Fibroblast of mammary gland (primary cell): Measurements from ENCODE around the gene CDH4.

Experiments
- DNase-seq: peaks from one replicate; pipeline ENCODE4 v3.0.0-alpha.2; 2010; ENCODE audit warnings: low read depth
- H3K4me3 ChIP-seq: 2 replicates; pipeline ENCODE4 v1.5.1; 2011; ENCODE audit warnings: low read depth, mild to moderate bottlenecking, low read length, moderate library complexity; ENCODE audit not compliant: control insufficient read depth
- TF ChIP-seq, protein P1 (sequence below): conservative IDR thresholded peaks from 2 replicates; pipeline ENCODE4 v1.5.1; 2011; ENCODE audit warnings: low read depth, low read length, inconsistent platforms; ENCODE audit not compliant: control insufficient read depth, insufficient read depth

Gene CDH4

DNA sequence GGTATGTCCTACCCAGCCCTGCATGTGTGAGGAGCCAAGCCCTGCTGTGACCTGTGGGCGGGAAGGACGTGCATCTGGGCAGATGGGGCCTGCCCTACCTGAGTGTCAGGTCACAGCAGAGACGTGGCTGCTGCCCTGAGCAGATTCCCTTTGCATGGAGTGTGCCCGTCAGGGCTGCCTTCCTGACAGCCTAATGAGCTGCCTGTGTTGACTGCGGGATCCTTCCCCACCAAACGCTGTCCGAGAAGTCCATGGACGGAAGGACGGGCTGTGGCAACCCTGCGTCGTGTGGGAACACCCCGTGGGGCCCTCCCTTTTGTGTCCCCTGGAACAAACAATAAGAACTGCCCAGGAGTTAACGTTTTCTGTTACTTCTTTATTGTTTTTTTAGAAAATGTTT is 343.2 kb downstream of the CDH4 start:
- DNase-seq, result no peak
- TF ChIP-seq, protein P1, sequence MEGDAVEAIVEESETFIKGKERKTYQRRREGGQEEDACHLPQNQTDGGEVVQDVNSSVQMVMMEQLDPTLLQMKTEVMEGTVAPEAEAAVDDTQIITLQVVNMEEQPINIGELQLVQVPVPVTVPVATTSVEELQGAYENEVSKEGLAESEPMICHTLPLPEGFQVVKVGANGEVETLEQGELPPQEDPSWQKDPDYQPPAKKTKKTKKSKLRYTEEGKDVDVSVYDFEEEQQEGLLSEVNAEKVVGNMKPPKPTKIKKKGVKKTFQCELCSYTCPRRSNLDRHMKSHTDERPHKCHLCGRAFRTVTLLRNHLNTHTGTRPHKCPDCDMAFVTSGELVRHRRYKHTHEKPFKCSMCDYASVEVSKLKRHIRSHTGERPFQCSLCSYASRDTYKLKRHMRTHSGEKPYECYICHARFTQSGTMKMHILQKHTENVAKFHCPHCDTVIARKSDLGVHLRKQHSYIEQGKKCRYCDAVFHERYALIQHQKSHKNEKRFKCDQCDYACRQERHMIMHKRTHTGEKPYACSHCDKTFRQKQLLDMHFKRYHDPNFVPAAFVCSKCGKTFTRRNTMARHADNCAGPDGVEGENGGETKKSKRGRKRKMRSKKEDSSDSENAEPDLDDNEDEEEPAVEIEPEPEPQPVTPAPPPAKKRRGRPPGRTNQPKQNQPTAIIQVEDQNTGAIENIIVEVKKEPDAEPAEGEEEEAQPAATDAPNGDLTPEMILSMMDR, result no peak
- no peak overlapping the region for H3K4me3 ChIP-seq

- TF ChIP-seq, protein P1, result no peak
- peak; percentile 21 for DNase-seq
- no peak overlapping the region for H3K4me3 ChIP-seq
These were observed 344.7 kb downstream of the CDH4 start for GRCh38 chr20:61596687-61597330.

- no peak for DNase-seq
- TF ChIP-seq, protein P1, result no peak
- H3K4me3 ChIP-seq, result no peak overlapping the region
These were observed 345.9 kb downstream of the CDH4 start for GRCh38 chr20:61597996-61598395.

DNA sequence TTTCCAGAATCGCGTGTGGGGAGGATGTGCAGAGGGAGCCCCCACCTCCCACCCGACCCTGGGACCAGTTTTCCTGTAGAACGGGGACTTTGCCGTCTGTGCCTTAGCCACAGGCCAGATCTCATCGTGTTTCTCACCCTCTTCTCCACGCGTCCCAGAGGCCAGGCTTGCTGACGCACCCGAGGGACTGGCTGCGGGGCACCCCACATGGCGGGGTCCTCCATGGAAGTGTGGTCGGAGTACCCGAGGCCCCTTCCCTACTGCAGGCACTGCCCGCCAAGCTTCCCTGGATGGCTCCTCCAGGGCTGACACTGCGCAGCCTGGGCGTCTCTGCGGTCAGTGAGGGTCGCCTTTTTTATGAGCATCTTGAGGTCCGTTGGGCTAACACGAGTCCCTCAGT is 346.5 kb downstream of the CDH4 start:
- TF ChIP-seq, protein P1, result no peak
- no peak overlapping the region for H3K4me3 ChIP-seq
- DNase-seq, result no peak

DNA sequence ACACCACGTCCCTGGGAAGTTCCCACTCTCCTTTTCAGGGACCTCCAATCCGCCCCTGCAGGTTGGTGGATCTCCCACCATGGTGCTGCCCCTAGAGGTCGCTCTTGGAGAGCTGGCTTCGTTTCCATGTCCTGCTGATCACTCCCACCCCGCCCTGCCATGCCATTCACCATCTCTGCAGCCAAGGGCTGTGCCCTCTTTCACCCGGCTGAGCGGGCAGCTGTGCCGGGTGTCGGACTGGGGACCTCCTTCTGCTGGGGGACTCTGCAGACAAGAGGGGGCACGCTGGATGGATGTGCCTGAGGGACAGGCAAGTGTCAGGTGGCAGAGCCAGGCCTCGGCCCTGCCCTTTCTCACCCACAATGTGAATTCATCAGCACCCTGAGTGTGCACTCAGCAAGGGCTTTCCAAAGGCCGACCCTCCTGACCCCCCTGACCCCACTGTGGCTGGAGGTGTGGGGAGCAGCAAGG is 347.0 kb downstream of the CDH4 start:
- TF ChIP-seq, protein P1, result no peak
- no peak overlapping the region for H3K4me3 ChIP-seq
- DNase-seq, result no peak

- no peak overlapping the region for H3K4me3 ChIP-seq
- TF ChIP-seq, protein P1, result no peak
- DNase-seq, result no peak
These were observed 347.5 kb downstream of the CDH4 start for GRCh38 chr20:61599541-61599992.
